Right lobe of liver (tissue), 4 donors: ENCODE measurements around the gene MIEF1.

Experiments used
- CTCF ChIP-seq, 4 donors: fragments of 200-600 bp in 3 of 4; fragments of 450-650 bp in 1 of 4; IDR thresholded peaks; one replicate each; pipeline versions ENCODE4 v1.5.1 to v1.8.0; 2016 to 2022; ENCODE audit warnings: antibody characterized with exemption in 4 of 4, mild to moderate bottlenecking in 2 of 4
- POLR2A ChIP-seq: fragments of 450-650 bp; IDR thresholded peaks from one replicate; pipeline ENCODE4 v1.6.1; 2017; ENCODE audit warnings: antibody characterized with exemption, mild to moderate bottlenecking
- donor health status: DM: no; HTN: no; CAD: no.
- donor health status: DM: no; HTN: no; CAD: no.
- donor health status: DM: no; HTN: yes; CAD: no.

- TF ChIP-seq CTCF (IDR thresholded peaks at IDR 0.05) (peak; percentile 64 to 74 (median 66)), POLR2A (no peak)
Measured at GRCh38 chr22:39514373-39514973, 12.4 kb downstream of the MIEF1 start.
